PC-9 (cell line): ENCODE measurements around the gene CCBE1. TPM values are rescaled to one million over a fixed set of nuclear protein-coding genes. Genes with fewer than 3 reads are reported as not detected.

Source experiments
- BruUV-seq: library from RNA; stranded (reverse); fragments of 400-500 nt; replicated peaks from 2 replicates; lab custom pipeline; 2021; lab: Mats Ljungman, UMichigan
- CTCF ChIA-PET: fragments of 300-600 bp; sonication (Branson Sonifier 250); formaldehyde crosslinking; loops from one replicate; lab custom pipeline; 2022; ENCODE audit warnings: antibody characterized with exemption; lab: Charles Lee
- POLR2A ChIA-PET: fragments of 300-600 bp; sonication (Branson Sonifier 250); formaldehyde crosslinking; loops from one replicate; lab custom pipeline; 2022; ENCODE audit warnings: antibody characterized with exemption; ENCODE audit not compliant: unreplicated experiment; lab: Charles Lee
- DNase-seq, 2 experiments: peaks; one replicate each; pipeline versions ENCODE4 v3.0.0 to v3.0.0-alpha.2; 2015 to 2022; ENCODE audit warnings: mixed read lengths in 1 of 2
- H2AFZ ChIP-seq: fragments of 200-600 bp; sonication (generic); 2 replicates; pipeline ENCODE4 v1.8.1; 2017; ENCODE audit warnings: antibody characterized with exemption
- H3F3A ChIP-seq: fragments of 200-600 bp; sonication (generic); 2 replicates; pipeline ENCODE4 v1.8.1; 2017; ENCODE audit warnings: antibody characterized with exemption, mild to moderate bottlenecking, low read depth; ENCODE audit not compliant: insufficient read depth
- H3K27ac ChIP-seq: fragments of 200-600 bp; sonication (generic); 2 replicates; pipeline ENCODE4 v1.6.1; 2016; ENCODE audit warnings: mixed run types
- H3K27me3 ChIP-seq: fragments of 200-600 bp; sonication (generic); 2 replicates; pipeline ENCODE4 v1.6.1; 2016; ENCODE audit warnings: low read depth, mixed run types; ENCODE audit not compliant: insufficient read depth
- H3K36me3 ChIP-seq: fragments of 200-600 bp; sonication (generic); 2 replicates; pipeline ENCODE4 v1.6.1; 2016; ENCODE audit warnings: low read depth, mixed run types
- H3K4me1 ChIP-seq: fragments of 200-600 bp; sonication (generic); replicated peaks from 2 replicates; pipeline ENCODE4 v1.6.1; 2016; ENCODE audit warnings: mixed run types; ENCODE audit not compliant: insufficient read depth
- H3K4me2 ChIP-seq: fragments of 200-600 bp; sonication (generic); 2 replicates; pipeline ENCODE4 v1.6.1; 2017; ENCODE audit warnings: mixed run types
- H3K4me3 ChIP-seq: fragments of 200-600 bp; sonication (generic); 2 replicates; pipeline ENCODE4 v1.6.1; 2016; ENCODE audit warnings: mixed run types
- H3K79me2 ChIP-seq: fragments of 200-600 bp; sonication (generic); 2 replicates; pipeline ENCODE4 v1.6.1; 2017; ENCODE audit warnings: low read depth, mixed run types
- H3K9me2 ChIP-seq: fragments of 200-600 bp; sonication (generic); 2 replicates; pipeline ENCODE4 v1.8.1; 2017; ENCODE audit warnings: mild to moderate bottlenecking; ENCODE audit not compliant: insufficient read depth
- H3K9me3 ChIP-seq: fragments of 200-600 bp; sonication (generic); 2 replicates; pipeline ENCODE4 v1.8.1; 2016; ENCODE audit warnings: low read depth; ENCODE audit not compliant: insufficient read depth
- H4K20me1 ChIP-seq: fragments of 200-600 bp; sonication (generic); 2 replicates; pipeline ENCODE4 v1.8.1; 2017; ENCODE audit not compliant: insufficient read depth
- EZH2 ChIP-seq: fragments of 200-600 bp; sonication (generic); IDR thresholded peaks from 2 replicates; pipeline ENCODE4 v1.8.0; 2017; ENCODE audit warnings: antibody characterized with exemption, low read depth
- intact Hi-C: fragments of 100-400 bp; cut with micrococcal nuclease; formaldehyde crosslinking; loops from one replicate; pipeline ENCODE4 v1.10.0; 2022; ENCODE audit not compliant: unreplicated experiment
- total RNA-seq: library from RNA; stranded (reverse); gene quantifications from 2 replicates; pipeline ENCODE4 v1.2.3, GENCODE V29; 2021
- TF ChIP-seq, protein P1 (sequence below): fragments of 200-600 bp; sonication (generic); conservative IDR thresholded peaks from 2 replicates; pipeline ENCODE4 v1.6.1; 2017; ENCODE audit warnings: mixed run types, antibody characterized with exemption, mild to moderate bottlenecking, moderate library complexity

Gene CCBE1
- total RNA-seq, 1 experiment from 2014 or later = 5.8 TPM

DNA sequence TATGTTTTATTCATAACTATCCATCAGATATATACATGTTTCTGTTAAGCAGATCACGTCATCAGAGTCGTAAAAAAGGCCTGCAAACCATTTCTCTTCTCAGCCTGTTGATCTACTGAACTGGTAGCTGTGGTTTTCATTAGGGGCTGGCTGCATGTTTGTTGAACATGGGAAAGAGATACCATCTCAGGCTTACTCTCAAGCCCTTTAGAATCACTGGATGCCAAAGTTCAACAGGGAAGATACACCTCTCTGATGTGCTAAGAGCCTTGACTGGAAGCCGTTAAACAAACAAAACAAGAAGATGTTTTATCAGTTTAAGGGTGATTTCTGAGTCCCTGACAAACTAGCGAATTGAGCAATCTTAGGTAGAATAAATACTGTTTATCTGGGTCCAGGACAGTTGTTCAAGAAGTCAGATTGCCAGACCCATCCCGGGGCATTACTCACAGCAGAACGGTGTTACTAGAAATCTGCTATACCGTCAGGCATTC, 243.7 kb downstream of the CCBE1 start:
- no peak overlapping the region for H3K4me3 ChIP-seq
- H3K27me3 ChIP-seq = no peaks in the 10 kb centered on the region; the same call in 1 of the 2 replicates
- DNase-seq = no peak
- H4K20me1 ChIP-seq = no peaks in the 10 kb centered on the region
- no peak for TF ChIP-seq EZH2
- TF ChIP-seq, protein P1, sequence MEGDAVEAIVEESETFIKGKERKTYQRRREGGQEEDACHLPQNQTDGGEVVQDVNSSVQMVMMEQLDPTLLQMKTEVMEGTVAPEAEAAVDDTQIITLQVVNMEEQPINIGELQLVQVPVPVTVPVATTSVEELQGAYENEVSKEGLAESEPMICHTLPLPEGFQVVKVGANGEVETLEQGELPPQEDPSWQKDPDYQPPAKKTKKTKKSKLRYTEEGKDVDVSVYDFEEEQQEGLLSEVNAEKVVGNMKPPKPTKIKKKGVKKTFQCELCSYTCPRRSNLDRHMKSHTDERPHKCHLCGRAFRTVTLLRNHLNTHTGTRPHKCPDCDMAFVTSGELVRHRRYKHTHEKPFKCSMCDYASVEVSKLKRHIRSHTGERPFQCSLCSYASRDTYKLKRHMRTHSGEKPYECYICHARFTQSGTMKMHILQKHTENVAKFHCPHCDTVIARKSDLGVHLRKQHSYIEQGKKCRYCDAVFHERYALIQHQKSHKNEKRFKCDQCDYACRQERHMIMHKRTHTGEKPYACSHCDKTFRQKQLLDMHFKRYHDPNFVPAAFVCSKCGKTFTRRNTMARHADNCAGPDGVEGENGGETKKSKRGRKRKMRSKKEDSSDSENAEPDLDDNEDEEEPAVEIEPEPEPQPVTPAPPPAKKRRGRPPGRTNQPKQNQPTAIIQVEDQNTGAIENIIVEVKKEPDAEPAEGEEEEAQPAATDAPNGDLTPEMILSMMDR = no peak
- no peak overlapping the region for H3K27ac ChIP-seq
- H3K4me1 ChIP-seq = no peaks in the 10 kb centered on the region
- intact Hi-C loops = loop anchor here (10.0 kb wide), 1 partner anchor 541 kb away; no protein-coding TSS in a partner anchor
- BruUV-seq = no TSS peak
- CTCF ChIA-PET = no interaction called here
- H3F3A ChIP-seq = no peaks in the 10 kb centered on the region
- no peaks in the 10 kb centered on the region for H3K79me2 ChIP-seq
- POLR2A ChIA-PET = no interaction called here
- no peak overlapping the region for H3K4me2 ChIP-seq
- H3K9me2 ChIP-seq = no peaks in the 10 kb centered on the region
- no peaks in the 10 kb centered on the region for H3K36me3 ChIP-seq
- no peaks in the 10 kb centered on the region for H3K9me3 ChIP-seq
- H2AFZ ChIP-seq = no peak overlapping the region

DNA sequence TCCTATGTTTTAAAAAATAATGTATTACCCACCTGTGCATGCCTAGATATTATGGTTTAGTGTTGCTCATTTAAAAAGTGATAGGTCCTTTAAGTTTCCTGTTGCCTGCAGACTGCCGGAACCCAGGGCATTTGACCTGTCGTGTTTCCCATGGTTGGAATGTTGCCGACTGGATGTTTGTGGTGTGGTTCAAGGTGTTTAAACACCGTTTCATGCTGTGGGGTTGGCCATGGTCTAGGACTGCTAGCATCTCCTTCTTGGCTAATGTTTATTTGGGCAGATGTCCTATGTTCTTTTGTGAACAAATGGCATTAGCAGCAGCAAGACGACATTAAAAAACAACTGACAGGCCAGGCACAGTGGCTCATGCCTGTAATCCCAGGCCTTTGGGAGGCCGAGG, 245.3 kb downstream of the CCBE1 start:
- no peak for TF ChIP-seq EZH2
- TF ChIP-seq, protein P1 = no peak
- H3K79me2 ChIP-seq = no peaks in the 10 kb centered on the region
- H4K20me1 ChIP-seq = no peaks in the 10 kb centered on the region
- H3F3A ChIP-seq = no peaks in the 10 kb centered on the region
- no peak overlapping the region for H2AFZ ChIP-seq
- no peaks in the 10 kb centered on the region for H3K27me3 ChIP-seq
- H3K27ac ChIP-seq = no peak overlapping the region
- DNase-seq = no peak
- no peak overlapping the region for H3K4me2 ChIP-seq
- intact Hi-C loops = loop anchor here (10.0 kb wide), 1 partner anchor 543 kb away; no protein-coding TSS in a partner anchor
- H3K4me3 ChIP-seq = no peak overlapping the region
- no peaks in the 10 kb centered on the region for H3K9me2 ChIP-seq
- POLR2A ChIA-PET = no interaction called here
- CTCF ChIA-PET = no interaction called here
- BruUV-seq = no TSS peak
- no peaks in the 10 kb centered on the region for H3K4me1 ChIP-seq
- no peaks in the 10 kb centered on the region for H3K9me3 ChIP-seq
- no peaks in the 10 kb centered on the region for H3K36me3 ChIP-seq

DNA sequence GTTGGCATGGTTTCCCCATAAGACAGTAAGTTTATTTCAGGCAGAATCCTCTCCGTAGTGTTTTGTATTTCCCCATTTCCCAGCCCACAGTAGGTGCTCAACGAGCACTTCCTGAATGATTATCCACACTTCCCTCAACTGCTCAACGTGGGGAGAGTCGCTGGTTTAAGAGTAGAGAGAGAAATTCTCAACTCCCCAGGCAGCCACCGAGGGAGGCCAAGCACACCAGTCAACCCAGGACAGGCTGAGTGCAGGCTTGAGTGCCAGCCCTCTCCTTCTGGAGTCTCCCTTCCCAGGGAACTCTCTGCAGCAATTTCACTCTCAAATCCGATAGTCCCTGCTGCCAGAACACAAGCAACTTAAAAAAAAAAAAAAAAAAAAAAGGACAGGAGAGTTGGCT, 246.2 kb downstream of the CCBE1 start:
- no peak overlapping the region for H2AFZ ChIP-seq
- POLR2A ChIA-PET = no interaction called here
- CTCF ChIA-PET = no interaction called here
- no peaks in the 10 kb centered on the region for H3K4me1 ChIP-seq
- H4K20me1 ChIP-seq = no peaks in the 10 kb centered on the region
- no peak overlapping the region for H3K4me3 ChIP-seq
- no peaks in the 10 kb centered on the region for H3K9me3 ChIP-seq
- no peaks in the 10 kb centered on the region for H3F3A ChIP-seq
- no peaks in the 10 kb centered on the region for H3K27me3 ChIP-seq
- H3K36me3 ChIP-seq = no peaks in the 10 kb centered on the region
- BruUV-seq = no TSS peak
- no peak for DNase-seq
- no peaks in the 10 kb centered on the region for H3K79me2 ChIP-seq
- H3K9me2 ChIP-seq = no peaks in the 10 kb centered on the region
- intact Hi-C loops = loop anchor here (10.0 kb wide), 1 partner anchor 544 kb away; no protein-coding TSS in a partner anchor
- H3K27ac ChIP-seq = no peak overlapping the region
- H3K4me2 ChIP-seq = no peak overlapping the region
- TF ChIP-seq, protein P1 = no peak
- no peak for TF ChIP-seq EZH2
